ENCODE measurements around the gene PTPRD. TPM values are rescaled to one million over a fixed set of nuclear protein-coding genes. Genes with fewer than 3 reads are reported as not detected.

Gene PTPRD
- total and polyA plus RNA-seq, 9 donors: 16.2 to 231 (median 85.8) TPM

DNA sequence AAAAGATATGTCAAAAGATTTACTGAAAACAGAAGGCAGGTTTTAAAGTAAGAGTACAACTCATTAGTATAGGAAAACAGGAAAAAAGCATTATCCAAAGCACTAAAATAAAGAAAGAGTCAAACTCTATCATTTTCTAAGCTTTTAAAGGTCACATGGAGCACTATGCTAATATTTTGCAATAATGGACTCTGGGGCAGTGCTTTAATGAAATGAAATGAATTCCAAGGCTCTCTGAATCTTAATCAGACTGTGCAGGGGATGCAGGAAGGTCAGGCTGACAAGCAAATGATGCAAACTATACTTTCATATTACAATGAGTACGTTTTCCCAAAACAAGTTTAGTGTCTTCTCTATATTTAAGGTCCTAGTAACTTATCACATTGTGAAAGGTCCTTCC lies 1831.3 kb downstream of the PTPRD start:
- TF ChIP-seq EP300 (IDR thresholded peaks at IDR 0.05): no peak
- no peak for TF ChIP-seq POLR2A (IDR thresholded peaks at IDR 0.05)
- TF ChIP-seq, protein P1, sequence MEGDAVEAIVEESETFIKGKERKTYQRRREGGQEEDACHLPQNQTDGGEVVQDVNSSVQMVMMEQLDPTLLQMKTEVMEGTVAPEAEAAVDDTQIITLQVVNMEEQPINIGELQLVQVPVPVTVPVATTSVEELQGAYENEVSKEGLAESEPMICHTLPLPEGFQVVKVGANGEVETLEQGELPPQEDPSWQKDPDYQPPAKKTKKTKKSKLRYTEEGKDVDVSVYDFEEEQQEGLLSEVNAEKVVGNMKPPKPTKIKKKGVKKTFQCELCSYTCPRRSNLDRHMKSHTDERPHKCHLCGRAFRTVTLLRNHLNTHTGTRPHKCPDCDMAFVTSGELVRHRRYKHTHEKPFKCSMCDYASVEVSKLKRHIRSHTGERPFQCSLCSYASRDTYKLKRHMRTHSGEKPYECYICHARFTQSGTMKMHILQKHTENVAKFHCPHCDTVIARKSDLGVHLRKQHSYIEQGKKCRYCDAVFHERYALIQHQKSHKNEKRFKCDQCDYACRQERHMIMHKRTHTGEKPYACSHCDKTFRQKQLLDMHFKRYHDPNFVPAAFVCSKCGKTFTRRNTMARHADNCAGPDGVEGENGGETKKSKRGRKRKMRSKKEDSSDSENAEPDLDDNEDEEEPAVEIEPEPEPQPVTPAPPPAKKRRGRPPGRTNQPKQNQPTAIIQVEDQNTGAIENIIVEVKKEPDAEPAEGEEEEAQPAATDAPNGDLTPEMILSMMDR (IDR thresholded peaks at IDR 0.05): no peak
- H3K36me3 ChIP-seq: no peaks in the 10 kb centered on the region
- no peak overlapping the region for H3K4me3 ChIP-seq
- intact Hi-C loops (cut with DNase I): no loop called here
- no peaks in the 10 kb centered on the region for H3K9me3 ChIP-seq
- no peak overlapping the region for H3K27ac ChIP-seq
- WGBS, 3 donors: 35 to 47% (median 45%) methylated on average over 1 of the region's 1 CpG
- peaks cover 8% of the 10 kb centered on the region for H3K4me1 ChIP-seq (ENCODE audit: insufficient read depth)
- no peaks in the 10 kb centered on the region for H3K27me3 ChIP-seq
- DNase-seq: no peak

DNA sequence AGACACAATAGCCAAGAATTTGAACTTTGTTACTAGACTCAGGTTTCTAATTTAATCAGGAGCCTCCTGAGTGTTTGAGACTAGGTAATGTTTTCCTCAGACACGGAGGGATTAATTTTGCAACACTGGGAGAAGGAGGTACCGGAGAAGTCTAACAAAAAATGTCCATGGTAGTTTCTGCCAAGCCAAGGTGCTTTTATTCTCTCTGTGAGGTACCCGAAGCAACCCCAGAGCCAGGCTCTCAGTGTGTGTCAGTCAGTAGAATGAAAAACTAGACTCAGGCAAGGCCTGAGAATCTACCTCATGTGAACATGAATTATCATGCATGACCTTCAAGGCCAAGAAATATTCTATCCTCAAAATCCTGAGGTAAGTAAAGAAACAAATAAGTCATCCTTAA lies 1832.4 kb downstream of the PTPRD start:
- WGBS, 3 donors: 90 to 96% (median 90%) methylated on average over 3 of the region's 3 CpGs
- DNase-seq: no peak
- no peak overlapping the region for H3K27ac ChIP-seq
- intact Hi-C loops (cut with DNase I): no loop called here
- no peaks in the 10 kb centered on the region for H3K27me3 ChIP-seq
- no peak overlapping the region for H3K4me3 ChIP-seq
- TF ChIP-seq EP300 (IDR thresholded peaks at IDR 0.05) (no peak), POLR2A (IDR thresholded peaks at IDR 0.05) (no peak)
- TF ChIP-seq, protein P1 (IDR thresholded peaks at IDR 0.05): no peak
- H3K9me3 ChIP-seq: no peaks in the 10 kb centered on the region
- peaks cover 8% of the 10 kb centered on the region for H3K4me1 ChIP-seq (ENCODE audit: insufficient read depth)
- no peaks in the 10 kb centered on the region for H3K36me3 ChIP-seq

DNA sequence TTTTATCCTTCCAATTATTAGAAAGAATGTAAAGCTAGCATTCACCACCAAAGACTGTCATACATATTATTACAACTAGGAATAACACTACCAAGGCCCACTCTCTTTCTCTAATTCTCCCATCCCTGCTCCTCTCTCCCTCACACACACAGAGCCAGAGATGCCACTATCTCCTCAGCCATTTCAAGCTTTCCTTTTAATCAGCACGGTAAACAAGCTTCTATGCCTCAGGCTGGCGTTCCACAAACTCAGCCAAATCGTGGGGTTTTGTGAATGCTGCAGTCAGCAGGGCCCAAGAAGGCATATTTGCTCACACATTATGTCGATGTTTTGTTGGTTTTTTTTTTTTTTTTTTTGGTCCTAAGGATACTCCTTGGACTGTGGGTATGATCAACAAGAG lies 1833.3 kb downstream of the PTPRD start:
- TF ChIP-seq EP300 (IDR thresholded peaks at IDR 0.05) (no peak), POLR2A (IDR thresholded peaks at IDR 0.05) (no peak)
- TF ChIP-seq, protein P1 (IDR thresholded peaks at IDR 0.05): no peak
- H3K27ac ChIP-seq: no peak overlapping the region
- no peaks in the 10 kb centered on the region for H3K9me3 ChIP-seq
- intact Hi-C loops (cut with DNase I): no loop called here
- H3K36me3 ChIP-seq: no peaks in the 10 kb centered on the region
- H3K4me1 ChIP-seq (ENCODE audit: insufficient read depth): peaks cover 5% of the 10 kb centered on the region
- H3K4me3 ChIP-seq: no peak overlapping the region
- 93 to 97% (median 93%) methylated on average over 4 of the region's 4 CpGs for WGBS, 3 donors
- DNase-seq: no peak
- H3K27me3 ChIP-seq: no peaks in the 10 kb centered on the region

DNA sequence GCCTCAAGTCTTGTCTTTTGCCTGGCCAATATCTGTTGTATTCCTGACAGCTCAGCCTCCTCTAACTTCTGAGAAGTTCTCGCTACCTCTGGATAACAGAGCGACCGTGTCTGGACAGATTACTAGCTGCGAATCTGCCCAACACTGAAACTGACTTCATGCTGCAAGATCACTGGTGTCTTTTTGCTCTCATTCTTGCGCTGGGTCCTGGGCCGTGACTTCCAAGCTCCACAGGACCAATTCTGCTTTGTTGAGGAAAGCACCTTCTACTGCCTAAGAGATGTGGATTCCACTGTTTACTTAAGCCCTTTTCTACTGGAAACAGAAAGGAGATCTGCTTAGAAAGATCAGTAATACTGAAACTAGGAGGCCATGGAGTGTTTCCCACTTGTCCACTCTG lies 1834.4 kb downstream of the PTPRD start:
- TF ChIP-seq, protein P1 (IDR thresholded peaks at IDR 0.05): no peak
- TF ChIP-seq POLR2A (IDR thresholded peaks at IDR 0.05): no peak
- TF ChIP-seq EP300 (IDR thresholded peaks at IDR 0.05): no peak
- H3K27me3 ChIP-seq: no peaks in the 10 kb centered on the region
- peaks cover 3% of the 10 kb centered on the region for H3K4me1 ChIP-seq (ENCODE audit: insufficient read depth)
- H3K36me3 ChIP-seq: no peaks in the 10 kb centered on the region
- DNase-seq: no peak
- H3K9me3 ChIP-seq: no peaks in the 10 kb centered on the region
- intact Hi-C loops (cut with DNase I): no loop called here
- H3K4me3 ChIP-seq: no peak overlapping the region
- H3K27ac ChIP-seq: no peak overlapping the region
- WGBS, 3 donors: 83 to 95% (median 94%) methylated on average over 6 of the region's 6 CpGs

All from ovary (tissue), 9 donors.